Pulmonary artery endothelial cell (primary cell): ENCODE results near the gene DAPL1. TPM values are rescaled to one million over a fixed set of nuclear protein-coding genes. Genes with fewer than 3 reads are reported as not detected.
"Not testable (repeated sequence)": the region's sequence is repeated elsewhere in the genome, so short reads cannot be mapped to it uniquely, and the experiment has no call there.

Source experiments
- DNase-seq: peaks from one replicate; pipeline ENCODE4 v3.0.0-alpha.2; 2011; ENCODE audit warnings: low read depth, low spot score
- total RNA-seq: library from RNA; depleted of rRNA; stranded (reverse); fragments of >200 nt; gene quantifications from 2 replicates; pipeline ENCODE4 v1.2.3, GENCODE V29; 2014

The DAPL1 gene
- total RNA-seq, 1 donor from 2014 or later = not detected

- no peak for DNase-seq
Observed at GRCh38 chr2:158822193-158822592, 27.1 kb downstream of the DAPL1 start.

- DNase-seq = no peak
Observed at GRCh38 chr2:158823486-158824237, 28.5 kb downstream of the DAPL1 start.

- no peak for DNase-seq
Observed at GRCh38 chr2:158825021-158825420, 29.9 kb downstream of the DAPL1 start.

GRCh38 chr2:158826965-158827364, 31.8 kb downstream of the DAPL1 start:
- no peak for DNase-seq

- DNase-seq = no peak
Observed at GRCh38 chr2:158828378-158829164, 33.5 kb downstream of the DAPL1 start.

- DNase-seq = no peak
Observed at GRCh38 chr2:158829167-158829566, 34.0 kb downstream of the DAPL1 start.

GRCh38 chr2:158830201-158830600, 35.1 kb downstream of the DAPL1 start:
- no peak for DNase-seq

- DNase-seq = no peak
Observed at GRCh38 chr2:158835431-158835830, 40.3 kb downstream of the DAPL1 start.

GRCh38 chr2:158837645-158838044, 42.5 kb downstream of the DAPL1 start:
- no peak for DNase-seq

- DNase-seq = no peak
Observed at GRCh38 chr2:158841850-158842249, 46.7 kb downstream of the DAPL1 start.

- no peak for DNase-seq
Observed at GRCh38 chr2:158845444-158845843, 50.3 kb downstream of the DAPL1 start.

GRCh38 chr2:158845859-158846258, 50.7 kb downstream of the DAPL1 start:
- DNase-seq = no peak

GRCh38 chr2:158847526-158847925, 52.4 kb downstream of the DAPL1 start:
- not testable (repeated sequence) for DNase-seq

- DNase-seq = not testable (repeated sequence)
Observed at GRCh38 chr2:158848031-158848970, 53.2 kb downstream of the DAPL1 start.

GRCh38 chr2:158860179-158860578, 65.1 kb downstream of the DAPL1 start:
- not testable (repeated sequence) for DNase-seq

GRCh38 chr2:158861626-158862025, 66.5 kb downstream of the DAPL1 start:
- not testable (repeated sequence) for DNase-seq

GRCh38 chr2:158865469-158865868, 70.4 kb downstream of the DAPL1 start:
- DNase-seq = not testable (repeated sequence)
